ENCODE measurements around the gene PLEKHA8. TPM values are rescaled to one million over a fixed set of nuclear protein-coding genes. Genes with fewer than 3 reads are reported as not detected.

The PLEKHA8 gene
- total RNA-seq, 4 donors from 2014 or later, result 9.0 to 23.4 (median 13.0) TPM

DNA sequence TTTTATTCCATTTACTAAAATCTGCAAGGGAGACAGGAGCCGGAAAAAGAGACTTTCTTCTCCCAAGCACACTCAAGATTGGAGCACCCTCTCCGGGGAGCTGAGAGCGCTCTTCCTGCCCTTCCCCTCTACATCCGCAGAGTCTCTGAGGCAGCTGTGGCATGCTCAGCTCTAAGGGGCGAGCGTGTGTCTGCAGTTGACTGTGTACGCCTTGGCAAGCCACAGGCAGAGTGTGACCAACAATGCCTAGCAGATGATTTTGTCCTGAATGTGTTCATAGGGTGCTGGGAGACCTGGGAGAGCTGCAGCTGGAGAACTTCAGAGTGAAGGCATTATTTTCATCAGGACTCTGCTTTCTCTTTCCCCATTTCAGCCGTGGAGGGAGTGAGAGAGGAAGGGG, 127.3 kb downstream of the PLEKHA8 start:
- TF ChIP-seq POLR2A (IDR thresholded peaks at IDR 0.05) (no peak), EP300 (IDR thresholded peaks at IDR 0.05) (no peak)
- TF ChIP-seq, protein P1, sequence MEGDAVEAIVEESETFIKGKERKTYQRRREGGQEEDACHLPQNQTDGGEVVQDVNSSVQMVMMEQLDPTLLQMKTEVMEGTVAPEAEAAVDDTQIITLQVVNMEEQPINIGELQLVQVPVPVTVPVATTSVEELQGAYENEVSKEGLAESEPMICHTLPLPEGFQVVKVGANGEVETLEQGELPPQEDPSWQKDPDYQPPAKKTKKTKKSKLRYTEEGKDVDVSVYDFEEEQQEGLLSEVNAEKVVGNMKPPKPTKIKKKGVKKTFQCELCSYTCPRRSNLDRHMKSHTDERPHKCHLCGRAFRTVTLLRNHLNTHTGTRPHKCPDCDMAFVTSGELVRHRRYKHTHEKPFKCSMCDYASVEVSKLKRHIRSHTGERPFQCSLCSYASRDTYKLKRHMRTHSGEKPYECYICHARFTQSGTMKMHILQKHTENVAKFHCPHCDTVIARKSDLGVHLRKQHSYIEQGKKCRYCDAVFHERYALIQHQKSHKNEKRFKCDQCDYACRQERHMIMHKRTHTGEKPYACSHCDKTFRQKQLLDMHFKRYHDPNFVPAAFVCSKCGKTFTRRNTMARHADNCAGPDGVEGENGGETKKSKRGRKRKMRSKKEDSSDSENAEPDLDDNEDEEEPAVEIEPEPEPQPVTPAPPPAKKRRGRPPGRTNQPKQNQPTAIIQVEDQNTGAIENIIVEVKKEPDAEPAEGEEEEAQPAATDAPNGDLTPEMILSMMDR (IDR thresholded peaks at IDR 0.05), result no peak
- H3K27ac ChIP-seq, result no peak overlapping the region
- 72 to 77% methylated on average over 8 of the region's 8 CpGs for WGBS, 2 donors
- no peak overlapping the region for H3K4me3 ChIP-seq
- peaks cover 0 to 87% (median 0%) of the 10 kb centered on the region in 3 donors for H3K36me3 ChIP-seq
- H3K9me3 ChIP-seq, result no peaks in the 10 kb centered on the region
- no peak for DNase-seq (ENCODE audit: low spot score in 2 of 2)
- H3K4me1 ChIP-seq, result peaks cover 0 to 15% (median 0%) of the 10 kb centered on the region in 4 donors
- H3K27me3 ChIP-seq, result no peaks in the 10 kb centered on the region

DNA sequence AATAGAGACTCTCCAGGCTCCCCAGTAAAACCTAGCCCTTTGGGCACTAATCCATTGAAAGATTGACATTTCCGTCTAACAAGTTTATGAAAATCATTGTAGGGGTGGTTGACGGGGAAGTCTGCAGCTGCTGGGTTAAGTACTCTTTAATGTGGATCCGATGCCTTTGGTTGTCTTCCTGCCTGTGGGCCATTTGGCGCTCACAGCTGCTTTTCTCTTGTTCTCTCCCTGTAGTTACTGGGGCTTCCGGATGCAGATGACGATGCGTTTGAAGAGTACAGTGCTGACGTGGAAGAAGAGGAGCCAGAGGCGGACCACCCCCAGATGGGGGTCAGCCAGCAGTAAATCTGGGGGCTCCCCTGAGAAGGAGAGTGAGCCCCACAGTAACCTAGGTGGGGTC, 129.0 kb downstream of the PLEKHA8 start:
- Histone ChIP-seq H3K4me3 (no peak overlapping the region), H3K4me1 (peaks cover 0 to 28% (median 2%) of the 10 kb centered on the region in 4 donors), H3K9me3 (no peaks in the 10 kb centered on the region), H3K27ac (no peak overlapping the region), H3K36me3 (peaks cover 0 to 77% (median 0%) of the 10 kb centered on the region in 3 donors), H3K27me3 (no peaks in the 10 kb centered on the region)
- TF ChIP-seq, protein P1 (IDR thresholded peaks at IDR 0.05), result no peak
- TF ChIP-seq EP300 (IDR thresholded peaks at IDR 0.05) (no peak), POLR2A (IDR thresholded peaks at IDR 0.05) (no peak)
- 81 to 89% methylated on average over 9 of the region's 9 CpGs for WGBS, 2 donors
- no peak for DNase-seq (ENCODE audit: low spot score in 2 of 2)

DNA sequence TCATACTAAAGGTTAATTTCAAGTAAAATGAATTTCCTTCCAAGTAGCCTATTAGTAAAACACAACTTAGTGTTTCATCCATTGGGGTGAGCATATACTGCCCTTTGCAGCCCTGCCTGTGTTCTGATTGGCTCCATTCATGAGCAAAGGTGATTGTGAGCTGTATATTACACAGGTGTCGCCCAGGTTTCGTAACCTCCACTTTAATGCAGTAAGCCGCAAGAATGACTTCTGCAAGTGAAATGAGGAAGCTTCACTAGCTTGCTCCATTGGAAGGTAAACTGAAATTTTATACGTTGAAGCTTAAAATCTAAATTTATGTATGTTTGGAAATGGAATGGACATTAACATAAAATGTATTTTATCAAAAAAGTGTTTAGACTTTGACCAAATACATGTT, 131.0 kb downstream of the PLEKHA8 start:
- Histone ChIP-seq H3K27ac (peak overlapping the region in 1 of 4 donors; percentile 87), H3K36me3 (peaks cover 0 to 57% (median 0%) of the 10 kb centered on the region in 3 donors), H3K27me3 (no peaks in the 10 kb centered on the region), H3K9me3 (no peaks in the 10 kb centered on the region), H3K4me3 (no peak overlapping the region), H3K4me1 (peaks cover 0 to 48% (median 20%) of the 10 kb centered on the region in 4 donors)
- TF ChIP-seq, protein P1 (IDR thresholded peaks at IDR 0.05), result no peak
- TF ChIP-seq POLR2A (IDR thresholded peaks at IDR 0.05) (no peak), EP300 (IDR thresholded peaks at IDR 0.05) (no peak)
- WGBS, 2 donors, result 85 to 90% methylated on average over 4 of the region's 4 CpGs
- no peak for DNase-seq (ENCODE audit: low spot score in 2 of 2)

DNA sequence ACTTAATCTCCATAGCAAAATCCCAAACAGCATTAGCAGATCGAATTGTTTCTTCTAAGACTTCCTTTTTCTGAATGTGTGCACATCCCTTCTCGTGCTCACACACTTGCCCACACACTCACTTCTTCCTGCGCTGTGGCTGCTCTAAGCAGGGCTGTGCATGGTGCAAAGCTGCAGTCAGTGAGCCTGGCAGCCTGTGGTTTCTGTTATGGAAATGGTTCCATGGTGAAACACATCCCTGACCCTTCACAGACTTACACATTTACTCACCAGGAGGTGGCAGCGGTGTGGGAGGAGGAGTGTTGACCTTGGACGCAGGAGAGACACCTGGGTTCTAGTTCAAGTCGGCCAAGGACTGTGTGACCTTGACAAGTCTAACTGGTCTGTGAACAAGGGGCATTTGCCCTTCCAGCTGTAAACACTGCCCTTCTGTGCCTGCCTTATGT, 131.5 kb downstream of the PLEKHA8 start:
- H3K36me3 ChIP-seq, result peaks cover 0 to 52% (median 0%) of the 10 kb centered on the region in 3 donors
- no peak overlapping the region for H3K4me3 ChIP-seq
- DNase-seq (ENCODE audit: low spot score in 2 of 2), result no peak
- no peaks in the 10 kb centered on the region for H3K27me3 ChIP-seq
- H3K27ac ChIP-seq, result peak overlapping the region in 2 of 4 donors; percentile 68 to 87
- peak in 1 of 2 donors; percentile 35 for TF ChIP-seq EP300 (IDR thresholded peaks at IDR 0.05)
- TF ChIP-seq, protein P1 (IDR thresholded peaks at IDR 0.05), result no peak
- peaks cover 0 to 53% (median 21%) of the 10 kb centered on the region in 4 donors for H3K4me1 ChIP-seq
- 43 to 49% methylated on average over 6 of the region's 6 CpGs for WGBS, 2 donors
- H3K9me3 ChIP-seq, result no peaks in the 10 kb centered on the region

DNA sequence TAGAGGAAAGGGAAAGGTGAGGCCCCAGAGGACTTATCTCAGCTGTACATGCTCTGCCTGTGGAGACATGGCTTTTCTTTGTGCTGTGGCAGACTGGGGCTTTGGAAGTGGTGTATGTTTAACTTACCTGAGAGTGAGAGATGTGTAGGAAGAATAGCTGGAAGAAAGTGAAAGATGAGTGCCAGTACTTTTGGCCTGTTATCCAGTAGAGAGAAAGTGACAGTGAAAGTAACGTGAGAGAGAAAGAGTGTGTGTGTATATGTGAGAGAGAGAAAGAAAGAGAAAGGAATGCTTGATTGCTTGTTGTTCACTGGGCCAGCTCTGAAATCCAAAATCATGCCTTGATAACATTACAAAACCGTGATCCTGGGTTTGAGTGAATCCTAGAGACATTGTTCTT, 132.1 kb downstream of the PLEKHA8 start:
- peaks cover 0 to 46% (median 0%) of the 10 kb centered on the region in 3 donors for H3K36me3 ChIP-seq
- H3K27ac ChIP-seq, result peak overlapping the region in 2 of 4 donors; percentile 68 to 87
- no peaks in the 10 kb centered on the region for H3K9me3 ChIP-seq
- no peaks in the 10 kb centered on the region for H3K27me3 ChIP-seq
- 83 to 84% methylated on average over 2 of the region's 2 CpGs for WGBS, 2 donors
- DNase-seq (ENCODE audit: low spot score in 2 of 2), result no peak
- no peak for TF ChIP-seq POLR2A (IDR thresholded peaks at IDR 0.05)
- no peak overlapping the region for H3K4me3 ChIP-seq
- peaks cover 0 to 59% (median 26%) of the 10 kb centered on the region in 4 donors for H3K4me1 ChIP-seq

All from tibial nerve (tissue), 4 donors.